GM10266 (cell line): ENCODE measurements around the gene HOXA3.

Experiments used
- DNase-seq: peaks from one replicate; pipeline ENCODE4 v3.0.0; 2012; ENCODE audit errors: extremely low spot score
- CTCF ChIP-seq: IDR thresholded peaks from 2 replicates; pipeline ENCODE4 v1.5.1; 2012; ENCODE audit warnings: mild to moderate bottlenecking, low read depth; ENCODE audit not compliant: control insufficient read depth, insufficient read depth; ENCODE audit errors: missing control alignments

HOXA3 gene

GRCh38 chr7:27091941-27092818 is 60.2 kb downstream of the HOXA3 start:
- TF ChIP-seq CTCF, result no peak

GRCh38 chr7:27091105-27091504 is 61.3 kb downstream of the HOXA3 start:
- DNase-seq, result no peak
- TF ChIP-seq CTCF, result no peak

More at GRCh38 chr7:27091941-27092818, 60.2 kb downstream of the HOXA3 start:
- no peak for DNase-seq

- TF ChIP-seq CTCF, result no peak
- no peak for DNase-seq
These were observed 64.1 kb downstream of the HOXA3 start for GRCh38 chr7:27088002-27088922.

- DNase-seq, result no peak
- no peak for TF ChIP-seq CTCF
These were observed 68.7 kb downstream of the HOXA3 start for GRCh38 chr7:27083646-27084045.

- DNase-seq, result no peak
These were observed 70.2 kb downstream of the HOXA3 start for GRCh38 chr7:27082171-27082570.

GRCh38 chr7:27080844-27081436 is 71.4 kb downstream of the HOXA3 start:
- DNase-seq, result no peak
- TF ChIP-seq CTCF, result no peak

More at GRCh38 chr7:27082171-27082570, 70.2 kb downstream of the HOXA3 start:
- TF ChIP-seq CTCF, result no peak
